Endothelial cell of umbilical vein (primary cell): Measurements from ENCODE around the gene ADIRF. TPM values are rescaled to one million over a fixed set of nuclear protein-coding genes. Genes with fewer than 3 reads are reported as not detected.
A peak's percentile ranks its signal among the peaks of the same experiment; 100 is the strongest.

Experiments
- BruUV-seq: library from RNA; stranded (reverse); fragments of 400-500 nt; replicated peaks from 2 replicates; lab custom pipeline; 2021; lab: Mats Ljungman, UMichigan
- CTCF ChIA-PET: fragments of 300-600, 350-600 bp; sonication (Branson Sonifier 250); formaldehyde crosslinking; loops from one replicate; lab custom pipeline; 2021; ENCODE audit warnings: antibody characterized with exemption, inconsistent platforms; lab: Charles Lee
- POLR2A ChIA-PET: fragments of 300-600, 350-600 bp; sonication (Branson Sonifier 250); formaldehyde crosslinking; loops from one replicate; lab custom pipeline; 2021; ENCODE audit warnings: antibody characterized with exemption, inconsistent platforms; lab: Charles Lee
- DNase-seq: peaks from one replicate; pipeline ENCODE4 v3.0.0-alpha.2; 2011; ENCODE audit warnings: low read depth, low spot score
- FAIRE-seq: peaks from 2 replicates; lab custom pipeline; 2011; peaks lifted over from hg19 to GRCh38; lab: Jason Lieb, UNC
- H2AFZ ChIP-seq: 2 replicates; pipeline ENCODE4 v1.6.0; 2012; ENCODE audit warnings: low read depth, low read length, control low read depth, inconsistent platforms
- H3K27ac ChIP-seq: 2 replicates; pipeline ENCODE4 v1.5.1; 2011; ENCODE audit warnings: low read depth, mild to moderate bottlenecking, control low read depth, low read length, moderate library complexity; ENCODE audit not compliant: insufficient read depth
- H3K27me3 ChIP-seq, 2 experiments: 2 replicates each; pipeline versions ENCODE4 v1.6.0 to v1.6.1; 2011; ENCODE audit warnings: low read length in 2 of 2, mixed read lengths in 1 of 2; ENCODE audit not compliant: control insufficient read depth in 2 of 2, insufficient read depth in 2 of 2
- H3K36me3 ChIP-seq, 2 experiments: 2 replicates in 1 of 2; 3 replicates in 1 of 2; pipeline ENCODE4 v1.5.1; 2011; ENCODE audit warnings: low read length in 2 of 2, mild to moderate bottlenecking in 1 of 2, moderate library complexity in 1 of 2; ENCODE audit not compliant: control insufficient read depth in 2 of 2, insufficient read depth in 2 of 2; ENCODE audit errors: extremely low read depth in 1 of 2
- H3K4me1 ChIP-seq: 3 replicates; pipeline ENCODE4 v1.5.1; 2011; ENCODE audit warnings: mild to moderate bottlenecking, low read length; ENCODE audit not compliant: control insufficient read depth, insufficient read depth; ENCODE audit errors: extremely low read depth
- H3K4me2 ChIP-seq: 2 replicates; pipeline ENCODE4 v1.6.1; 2011; ENCODE audit warnings: low read length, control low read depth, mixed read lengths; ENCODE audit not compliant: insufficient read depth
- H3K4me3 ChIP-seq, 3 experiments: fragments of 200-600 bp in 1 of 3; sonication (generic), shearing (Covaris generic) in 1 of 3; replicated peaks in 1 of 3; 2 replicates each; pipeline ENCODE4 v1.5.1; 2011 to 2016; ENCODE audit warnings: control low read depth in 3 of 3, low read length in 3 of 3, mild to moderate bottlenecking in 2 of 3, inconsistent platforms in 1 of 3, low read depth in 1 of 3, moderate library complexity in 1 of 3; ENCODE audit not compliant: insufficient read depth in 1 of 3
- H3K79me2 ChIP-seq: 2 replicates; pipeline ENCODE4 v1.6.0; 2012; ENCODE audit warnings: low read length, inconsistent platforms; ENCODE audit not compliant: control insufficient read depth, insufficient read depth
- H3K9ac ChIP-seq: replicated peaks from 2 replicates; pipeline ENCODE3; 2011; ENCODE audit warnings: low read length, control low read depth; ENCODE audit not compliant: insufficient read depth; ENCODE audit errors: extremely low read depth
- H3K9me1 ChIP-seq: replicated peaks from 3 replicates; pipeline ENCODE4 v1.6.0; 2011; ENCODE audit warnings: mild to moderate bottlenecking, low read length; ENCODE audit not compliant: control insufficient read depth, insufficient read depth; ENCODE audit errors: extremely low read depth
- H3K9me3 ChIP-seq: replicated peaks from 2 replicates; pipeline ENCODE4 v1.5.1; 2012; ENCODE audit warnings: low read length, inconsistent platforms; ENCODE audit not compliant: control insufficient read depth, insufficient read depth
- H4K20me1 ChIP-seq: replicated peaks from 2 replicates; pipeline ENCODE3; 2011; ENCODE audit warnings: mild to moderate bottlenecking, low read length; ENCODE audit not compliant: control insufficient read depth, insufficient read depth; ENCODE audit errors: extremely low read depth
- CTCF ChIP-seq, 2 donors: IDR thresholded peaks; 1 replicate in 1 of 2; 2 replicates in 1 of 2; pipeline ENCODE4 v1.5.1; 2011; ENCODE audit warnings: low read length in 2 of 2, mild to moderate bottlenecking in 2 of 2, moderate library complexity in 2 of 2, control low read depth in 1 of 2, inconsistent platforms in 1 of 2, low read depth in 1 of 2; ENCODE audit not compliant: insufficient read depth in 1 of 2; ENCODE audit errors: extremely low read depth in 1 of 2
- MYC ChIP-seq: IDR thresholded peaks from one replicate; pipeline ENCODE4 v1.6.1; 2011; ENCODE audit warnings: mild to moderate bottlenecking, low read depth, low read length
- POLR2AphosphoS5 ChIP-seq: IDR thresholded peaks from 2 replicates; pipeline ENCODE4 v1.6.1; 2012; ENCODE audit warnings: low read depth, mild to moderate bottlenecking, control low read depth, low read length, moderate library complexity; ENCODE audit not compliant: insufficient read depth
- dilution Hi-C: fragments of 300-500 bp; cut with MboI; formaldehyde crosslinking; loops from one replicate; pipeline ENCODE4 v1.15.0; 2019; ENCODE audit warnings: low sequenced_read_pairs; ENCODE audit not compliant: extremely low pct_ligation_motif_present
- intact Hi-C: fragments of 100-400 bp; cut with micrococcal nuclease; formaldehyde crosslinking; loops from one replicate; pipeline ENCODE4 v1.10.0; 2022
- polyA plus RNA-seq, 4 experiments: library from polyadenylated mRNA; depleted of rRNA in 3 of 4; stranded (reverse) in 3 of 4; unstranded in 1 of 4; fragments of >200 nt; gene quantifications; 2 replicates each; pipeline versions ENCODE4 v1.2.1 to v1.2.3, GENCODE V29; 2011 to 2012; ENCODE audit warnings: missing spikeins in 1 of 4
- total RNA-seq: library from RNA; stranded (reverse); gene quantifications from 2 replicates; pipeline ENCODE4 v1.2.3, GENCODE V29; 2021

The ADIRF gene
- total and polyA plus RNA-seq, 2 donors (not counting 3 experiments of a cell fraction or from before 2014, with no cell fraction given): 3.7 to 4.4 TPM

GRCh38 chr10:86945361-86946212 is 22.7 kb upstream of the ADIRF start:
- H3K9me1 ChIP-seq: no peaks in the 10 kb centered on the region
- no peaks in the 10 kb centered on the region for H3K4me1 ChIP-seq
- H3K4me3 ChIP-seq: no peak overlapping the region
- DNase-seq (no peak), FAIRE-seq (no peak)
- H3K36me3 ChIP-seq: peaks cover 20 to 52% of the 10 kb centered on the region in 2 experiments
- no TSS peak for BruUV-seq
- H3K9ac ChIP-seq: no peak overlapping the region
- intact Hi-C loops: no loop called here
- POLR2A ChIA-PET: interaction anchor here (2.9 kb wide), 1 partner anchor 13 kb away, joined by 13 read pairs; the partner anchor contains the start of genes MMRN2 and SNCG
- dilution Hi-C loops: no loop called here
- H3K27me3 ChIP-seq: no peaks in the 10 kb centered on the region
- no peak overlapping the region for H2AFZ ChIP-seq
- CTCF ChIA-PET: interaction anchor here (2.2 to 12.5 kb wide), 3 partner anchors 12 to 147 kb away, joined by 5 to 325 read pairs (median 189); partner anchors contain the start of genes ADIRF, MMRN2 and SNCG
- H3K79me2 ChIP-seq: peaks cover 52% of the 10 kb centered on the region
- no peak overlapping the region for H3K4me2 ChIP-seq
- H3K27ac ChIP-seq: no peak overlapping the region
- H3K9me3 ChIP-seq: no peaks in the 10 kb centered on the region
- H4K20me1 ChIP-seq: no peaks in the 10 kb centered on the region
- TF ChIP-seq CTCF (IDR thresholded peaks at IDR 0.05; ENCODE audit: extremely low read depth in 1 of 2, insufficient read depth in 1 of 2, low read depth in 1 of 2, low read length in 2 of 2): peak; percentile 7 to 16
- TF ChIP-seq MYC: no peak
- peak; percentile 12 for TF ChIP-seq POLR2AphosphoS5
